ENCODE measurements around the gene LMBRD2.

Gene LMBRD2

GRCh38 chr5:36059571-36060419 is 91.9 kb downstream of the LMBRD2 start:
- Histone ChIP-seq H3K4me3 (ENCODE audit: low read depth in 1 of 2, low read length in 2 of 2) (no peak overlapping the region), H3K4me1 (ENCODE audit: insufficient read depth, low read length) (no peaks in the 10 kb centered on the region), H3K36me3 (ENCODE audit: insufficient read depth, low read length) (no peaks in the 10 kb centered on the region), H3K27me3 (ENCODE audit: control insufficient read depth in 1 of 2, insufficient read depth in 2 of 2, low read length in 2 of 2) (no peaks in the 10 kb centered on the region), H3K9me3 (ENCODE audit: low read length) (no peaks in the 10 kb centered on the region), H3K9ac (ENCODE audit: low read length) (no peak overlapping the region), H3K27ac (ENCODE audit: low read depth, low read length) (no peak overlapping the region)

- H3K36me3 ChIP-seq (ENCODE audit: insufficient read depth, low read length): no peaks in the 10 kb centered on the region
- no peak overlapping the region for H3K4me3 ChIP-seq (ENCODE audit: low read depth in 1 of 2, low read length in 2 of 2)
- H3K9ac ChIP-seq (ENCODE audit: low read length): no peak overlapping the region
- H3K4me1 ChIP-seq (ENCODE audit: insufficient read depth, low read length): no peaks in the 10 kb centered on the region
- no peaks in the 10 kb centered on the region for H3K27me3 ChIP-seq (ENCODE audit: control insufficient read depth in 1 of 2, insufficient read depth in 2 of 2, low read length in 2 of 2)
- H3K27ac ChIP-seq (ENCODE audit: low read depth, low read length): no peak overlapping the region
- no peaks in the 10 kb centered on the region for H3K9me3 ChIP-seq (ENCODE audit: low read length)
These were observed 92.9 kb downstream of the LMBRD2 start for GRCh38 chr5:36058776-36059175.

- H3K36me3 ChIP-seq (ENCODE audit: insufficient read depth, low read length): no peaks in the 10 kb centered on the region
- H3K27me3 ChIP-seq (ENCODE audit: control insufficient read depth in 1 of 2, insufficient read depth in 2 of 2, low read length in 2 of 2): no peaks in the 10 kb centered on the region
- no peak overlapping the region for H3K27ac ChIP-seq (ENCODE audit: low read depth, low read length)
- H3K4me3 ChIP-seq (ENCODE audit: low read depth in 1 of 2, low read length in 2 of 2): no peak overlapping the region
- no peaks in the 10 kb centered on the region for H3K4me1 ChIP-seq (ENCODE audit: insufficient read depth, low read length)
- no peak overlapping the region for H3K9ac ChIP-seq (ENCODE audit: low read length)
- no peaks in the 10 kb centered on the region for H3K9me3 ChIP-seq (ENCODE audit: low read length)
These were observed 94.3 kb downstream of the LMBRD2 start for GRCh38 chr5:36057386-36057785.

GRCh38 chr5:36056422-36056821 is 95.3 kb downstream of the LMBRD2 start:
- Histone ChIP-seq H3K9ac (ENCODE audit: low read length) (no peak overlapping the region), H3K36me3 (ENCODE audit: insufficient read depth, low read length) (no peaks in the 10 kb centered on the region), H3K27ac (ENCODE audit: low read depth, low read length) (no peak overlapping the region), H3K4me1 (ENCODE audit: insufficient read depth, low read length) (no peaks in the 10 kb centered on the region), H3K27me3 (ENCODE audit: control insufficient read depth in 1 of 2, insufficient read depth in 2 of 2, low read length in 2 of 2) (no peaks in the 10 kb centered on the region), H3K4me3 (ENCODE audit: low read depth in 1 of 2, low read length in 2 of 2) (no peak overlapping the region), H3K9me3 (ENCODE audit: low read length) (no peaks in the 10 kb centered on the region)

GRCh38 chr5:36055984-36056383 is 95.7 kb downstream of the LMBRD2 start:
- H3K4me1 ChIP-seq (ENCODE audit: insufficient read depth, low read length): no peaks in the 10 kb centered on the region
- H3K27me3 ChIP-seq (ENCODE audit: control insufficient read depth in 1 of 2, insufficient read depth in 2 of 2, low read length in 2 of 2): no peaks in the 10 kb centered on the region
- no peak overlapping the region for H3K4me3 ChIP-seq (ENCODE audit: low read depth in 1 of 2, low read length in 2 of 2)
- H3K9me3 ChIP-seq (ENCODE audit: low read length): no peaks in the 10 kb centered on the region
- no peak overlapping the region for H3K27ac ChIP-seq (ENCODE audit: low read depth, low read length)
- H3K36me3 ChIP-seq (ENCODE audit: insufficient read depth, low read length): no peaks in the 10 kb centered on the region
- H3K9ac ChIP-seq (ENCODE audit: low read length): no peak overlapping the region

- Histone ChIP-seq H3K9ac (ENCODE audit: low read length) (no peak overlapping the region), H3K4me1 (ENCODE audit: insufficient read depth, low read length) (no peaks in the 10 kb centered on the region), H3K36me3 (ENCODE audit: insufficient read depth, low read length) (no peaks in the 10 kb centered on the region), H3K4me3 (ENCODE audit: low read depth in 1 of 2, low read length in 2 of 2) (no peak overlapping the region), H3K27me3 (ENCODE audit: control insufficient read depth in 1 of 2, insufficient read depth in 2 of 2, low read length in 2 of 2) (no peaks in the 10 kb centered on the region), H3K9me3 (ENCODE audit: low read length) (no peaks in the 10 kb centered on the region), H3K27ac (ENCODE audit: low read depth, low read length) (no peak overlapping the region)
These were observed 97.0 kb downstream of the LMBRD2 start for GRCh38 chr5:36054647-36055046.

GRCh38 chr5:36052538-36052937 is 99.1 kb downstream of the LMBRD2 start:
- Histone ChIP-seq H3K4me3 (ENCODE audit: low read depth in 1 of 2, low read length in 2 of 2) (no peak overlapping the region), H3K27me3 (ENCODE audit: control insufficient read depth in 1 of 2, insufficient read depth in 2 of 2, low read length in 2 of 2) (no peaks in the 10 kb centered on the region), H3K36me3 (ENCODE audit: insufficient read depth, low read length) (no peaks in the 10 kb centered on the region), H3K4me1 (ENCODE audit: insufficient read depth, low read length) (no peaks in the 10 kb centered on the region), H3K9me3 (ENCODE audit: low read length) (no peaks in the 10 kb centered on the region), H3K27ac (ENCODE audit: low read depth, low read length) (no peak overlapping the region), H3K9ac (ENCODE audit: low read length) (no peak overlapping the region)

- H3K36me3 ChIP-seq (ENCODE audit: insufficient read depth, low read length): no peaks in the 10 kb centered on the region
- no peaks in the 10 kb centered on the region for H3K4me1 ChIP-seq (ENCODE audit: insufficient read depth, low read length)
- no peak overlapping the region for H3K4me3 ChIP-seq (ENCODE audit: low read depth in 1 of 2, low read length in 2 of 2)
- no peaks in the 10 kb centered on the region for H3K9me3 ChIP-seq (ENCODE audit: low read length)
- H3K27me3 ChIP-seq (ENCODE audit: control insufficient read depth in 1 of 2, insufficient read depth in 2 of 2, low read length in 2 of 2): no peaks in the 10 kb centered on the region
- H3K9ac ChIP-seq (ENCODE audit: low read length): no peak overlapping the region
- no peak overlapping the region for H3K27ac ChIP-seq (ENCODE audit: low read depth, low read length)
These were observed 101.7 kb downstream of the LMBRD2 start for GRCh38 chr5:36049949-36050348.

All from muscle layer of colon (tissue), 2 donors.